H9 (cell line): Measurements from ENCODE around the gene RHBDF1. TPM values are rescaled to one million over a fixed set of nuclear protein-coding genes. Genes with fewer than 3 reads are reported as not detected.

Source experiments
- DNase-seq: peaks from one replicate; pipeline ENCODE4 v3.0.0-alpha.2; 2017
- H2AFZ ChIP-seq: one replicate; pipeline ENCODE4 v1.6.1; 2013; ENCODE audit warnings: mild to moderate bottlenecking, low read length, control low read depth, moderate library complexity
- H2AK5ac ChIP-seq: 2 replicates; pipeline ENCODE4 v1.6.1; 2013; ENCODE audit warnings: low read length, control low read depth, mixed read lengths; ENCODE audit not compliant: insufficient read length
- H2BK120ac ChIP-seq: one replicate; pipeline ENCODE4 v1.6.1; 2013; ENCODE audit warnings: low read depth, mild to moderate bottlenecking, low read length, control low read depth, inconsistent platforms; ENCODE audit not compliant: poor library complexity, severe bottlenecking
- H2BK12ac ChIP-seq: 2 replicates; pipeline ENCODE4 v1.6.1; 2013; ENCODE audit warnings: low read length, control low read depth, mixed read lengths, low read depth; ENCODE audit not compliant: insufficient read length
- H2BK15ac ChIP-seq: 2 replicates; pipeline ENCODE4 v1.6.1; 2013; ENCODE audit warnings: low read depth, low read length, control low read depth
- H2BK20ac ChIP-seq: one replicate; pipeline ENCODE4 v1.6.1; 2013; ENCODE audit warnings: low read depth, mild to moderate bottlenecking, low read length, control low read depth, inconsistent platforms; ENCODE audit not compliant: poor library complexity, severe bottlenecking
- H2BK5ac ChIP-seq: 2 replicates; pipeline ENCODE4 v1.6.1; 2013; ENCODE audit warnings: low read length, control low read depth, mixed read lengths; ENCODE audit not compliant: insufficient read length
- H3K14ac ChIP-seq: 2 replicates; pipeline ENCODE4 v1.6.1; 2013; ENCODE audit warnings: low read length, control low read depth; ENCODE audit not compliant: insufficient read depth
- H3K18ac ChIP-seq: 2 replicates; pipeline ENCODE4 v1.6.1; 2013; ENCODE audit warnings: low read depth, mild to moderate bottlenecking, mixed read lengths, low read length, control low read depth; ENCODE audit not compliant: insufficient read length
- H3K23ac ChIP-seq: 2 replicates; pipeline ENCODE4 v1.6.1; 2013; ENCODE audit warnings: low read length, control low read depth, mixed read lengths, low read depth; ENCODE audit not compliant: insufficient read length
- H3K23me2 ChIP-seq: 2 replicates; pipeline ENCODE4 v1.6.1; 2013; ENCODE audit warnings: low read depth, mild to moderate bottlenecking, mixed read lengths, low read length, control low read depth; ENCODE audit not compliant: insufficient read length, poor library complexity, severe bottlenecking
- H3K27ac ChIP-seq: 2 replicates; pipeline ENCODE4 v1.5.1; 2013; ENCODE audit warnings: low read length, control low read depth, mixed read lengths, low read depth; ENCODE audit not compliant: insufficient read length
- H3K27me3 ChIP-seq: 2 replicates; pipeline ENCODE4 v1.6.1; 2013; ENCODE audit warnings: low read length, control low read depth, inconsistent platforms; ENCODE audit not compliant: insufficient read depth
- H3K4ac ChIP-seq: 2 replicates; pipeline ENCODE4 v1.6.1; 2013; ENCODE audit warnings: low read depth, mild to moderate bottlenecking, control low read depth, inconsistent platforms, low read length, moderate library complexity
- H3K4me1 ChIP-seq: 2 replicates; pipeline ENCODE4 v1.6.1; 2013; ENCODE audit warnings: low read length, control low read depth, inconsistent platforms; ENCODE audit not compliant: insufficient read depth
- H3K4me2 ChIP-seq: 2 replicates; pipeline ENCODE4 v1.6.1; 2013; ENCODE audit warnings: low read length, control low read depth, mixed read lengths; ENCODE audit not compliant: insufficient read length, insufficient read depth
- H3K56ac ChIP-seq: 2 replicates; pipeline ENCODE4 v1.6.1; 2013; ENCODE audit warnings: low read depth, mild to moderate bottlenecking, mixed read lengths, low read length, control low read depth; ENCODE audit not compliant: insufficient read length
- H3K79me1 ChIP-seq: 2 replicates; pipeline ENCODE4 v1.6.1; 2013; ENCODE audit warnings: low read depth, mild to moderate bottlenecking, moderate library complexity, low read length, control low read depth, inconsistent platforms; ENCODE audit not compliant: insufficient read depth, poor library complexity, severe bottlenecking
- H3K79me2 ChIP-seq: 2 replicates; pipeline ENCODE4 v1.6.1; 2013; ENCODE audit warnings: low read length, control low read depth, inconsistent platforms; ENCODE audit not compliant: insufficient read depth
- H3K9ac ChIP-seq: 2 replicates; pipeline ENCODE4 v1.6.1; 2013; ENCODE audit warnings: low read length, control low read depth, mixed read lengths; ENCODE audit not compliant: insufficient read length; ENCODE audit errors: extremely low read depth
- H3K9me3 ChIP-seq: one replicate; pipeline ENCODE4 v1.6.1; 2013; ENCODE audit warnings: low read depth, low read length, inconsistent platforms; ENCODE audit not compliant: control insufficient read depth
- H3T11ph ChIP-seq: one replicate; pipeline ENCODE4 v1.6.1; 2013; ENCODE audit warnings: mild to moderate bottlenecking, low read length, control low read depth, inconsistent platforms
- H4K20me1 ChIP-seq: one replicate; pipeline ENCODE4 v1.6.1; 2013; ENCODE audit not compliant: control insufficient read depth, insufficient read length, insufficient read depth
- H4K5ac ChIP-seq: 2 replicates; pipeline ENCODE4 v1.6.1; 2013; ENCODE audit warnings: low read depth, mild to moderate bottlenecking, mixed read lengths, low read length, control low read depth; ENCODE audit not compliant: insufficient read length
- H4K8ac ChIP-seq: replicated peaks from 2 replicates; pipeline ENCODE4 v1.6.1; 2013; ENCODE audit warnings: low read length, control low read depth, mixed read lengths, low read depth; ENCODE audit not compliant: insufficient read length
- H4K91ac ChIP-seq: 2 replicates; pipeline ENCODE4 v1.6.1; 2013; ENCODE audit warnings: low read depth, mild to moderate bottlenecking, moderate library complexity, mixed read lengths, low read length, control low read depth; ENCODE audit not compliant: insufficient read length
- H3K27ac Mint-ChIP-seq, 3 experiments: 2 replicates in 2 of 3; 3 replicates in 1 of 3; pipeline ENCODE4 v1.8.0; 2020 to 2021; ENCODE audit warnings: mixed read lengths in 3 of 3, mild to moderate bottlenecking in 1 of 3, moderate library complexity in 1 of 3
- H3K27me3 Mint-ChIP-seq: 2 replicates; pipeline ENCODE4 v1.8.0; 2021; ENCODE audit warnings: low read depth, mild to moderate bottlenecking, moderate library complexity, mixed read lengths
- H3K36me3 Mint-ChIP-seq, 3 experiments: 2 replicates in 2 of 3; 3 replicates in 1 of 3; pipeline ENCODE4 v1.8.0; 2020 to 2021; ENCODE audit warnings: low read depth in 3 of 3, mixed read lengths in 3 of 3; ENCODE audit not compliant: insufficient read depth in 1 of 3
- H3K4me1 Mint-ChIP-seq, 2 experiments: 2 replicates each; pipeline ENCODE4 v1.8.0; 2020; ENCODE audit warnings: mixed read lengths in 2 of 2
- H3K4me3 Mint-ChIP-seq, 2 experiments: 2 replicates in 1 of 2; 3 replicates in 1 of 2; pipeline ENCODE4 v1.8.0; 2020 to 2021; ENCODE audit warnings: mild to moderate bottlenecking in 2 of 2, mixed read lengths in 2 of 2, moderate library complexity in 1 of 2
- H3K9me3 Mint-ChIP-seq, 2 experiments: 2 replicates in 1 of 2; 3 replicates in 1 of 2; pipeline ENCODE4 v1.8.0; 2020; ENCODE audit warnings: mild to moderate bottlenecking in 2 of 2, mixed read lengths in 2 of 2, moderate library complexity in 1 of 2
- WGBS: extraction: QIAGEN DNeasy Blood & Tissue Kit; methylation state at CpG from one replicate; pipeline ENCODE4 v1.1.7; 2013; ENCODE audit warnings: missing lambda C conversion rate, low lambda C conversion rate, mixed read lengths; ENCODE audit not compliant: insufficient read length; ENCODE audit errors: extremely low coverage; 5-methylcytosine and 5-hydroxymethylcytosine counted together
- total RNA-seq: library from RNA; stranded (reverse); gene quantifications from 2 replicates; pipeline ENCODE4 v1.2.1, GENCODE V29; 2021
- TF ChIP-seq, protein P1 (sequence below): fragments of 200-600 bp; sonication (generic); conservative IDR thresholded peaks from 3 replicates; pipeline ENCODE4 v1.8.0; 2021; ENCODE audit warnings: antibody characterized with exemption, mild to moderate bottlenecking

Gene RHBDF1
- total RNA-seq, 1 experiment from 2014 or later, result 34.6 TPM

DNA sequence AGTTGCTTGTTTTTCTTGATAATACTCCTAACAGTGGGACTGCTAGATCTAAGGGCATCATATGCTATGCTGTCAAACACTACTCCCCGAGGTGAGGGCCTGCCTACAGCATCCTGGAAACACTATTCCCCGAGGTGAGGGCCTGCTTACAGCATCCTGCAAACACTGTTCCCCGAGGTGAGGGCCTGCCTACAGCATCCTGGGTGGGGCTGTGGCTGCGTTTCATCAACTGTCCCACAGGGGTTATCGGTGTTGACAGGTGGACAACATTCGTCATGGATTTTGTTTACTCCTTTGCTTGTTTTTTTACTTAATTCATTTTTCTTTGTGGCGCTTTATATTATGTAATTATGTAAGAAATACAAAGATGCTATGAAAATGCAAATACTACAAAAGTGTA is 43.6 kb upstream of the RHBDF1 start:
- Mint-ChIP-seq H3K36me3 (peaks cover 3 to 43% (median 25%) of the 10 kb centered on the region in 3 experiments; a peak in 6 of 7 replicates), H3K27ac (no peak overlapping the region), H3K4me3 (no peak overlapping the region), H3K27me3 (no peaks in the 10 kb centered on the region), H3K9me3 (no peaks in the 10 kb centered on the region), H3K4me1 (peaks cover 6 to 10% of the 10 kb centered on the region in 2 experiments)
- peaks cover 2% of the 10 kb centered on the region; the same call in 1 of the 2 replicates for H3K4me1 ChIP-seq
- H3K18ac ChIP-seq, result no peak overlapping the region
- H3K4ac ChIP-seq, result no peak overlapping the region
- no peak overlapping the region for H3K14ac ChIP-seq
- no CpG with 5 or more reads among the region's 7 CpGs for WGBS
- no peaks in the 10 kb centered on the region for H3K79me2 ChIP-seq
- H3T11ph ChIP-seq, result no peak overlapping the region
- TF ChIP-seq, protein P1, sequence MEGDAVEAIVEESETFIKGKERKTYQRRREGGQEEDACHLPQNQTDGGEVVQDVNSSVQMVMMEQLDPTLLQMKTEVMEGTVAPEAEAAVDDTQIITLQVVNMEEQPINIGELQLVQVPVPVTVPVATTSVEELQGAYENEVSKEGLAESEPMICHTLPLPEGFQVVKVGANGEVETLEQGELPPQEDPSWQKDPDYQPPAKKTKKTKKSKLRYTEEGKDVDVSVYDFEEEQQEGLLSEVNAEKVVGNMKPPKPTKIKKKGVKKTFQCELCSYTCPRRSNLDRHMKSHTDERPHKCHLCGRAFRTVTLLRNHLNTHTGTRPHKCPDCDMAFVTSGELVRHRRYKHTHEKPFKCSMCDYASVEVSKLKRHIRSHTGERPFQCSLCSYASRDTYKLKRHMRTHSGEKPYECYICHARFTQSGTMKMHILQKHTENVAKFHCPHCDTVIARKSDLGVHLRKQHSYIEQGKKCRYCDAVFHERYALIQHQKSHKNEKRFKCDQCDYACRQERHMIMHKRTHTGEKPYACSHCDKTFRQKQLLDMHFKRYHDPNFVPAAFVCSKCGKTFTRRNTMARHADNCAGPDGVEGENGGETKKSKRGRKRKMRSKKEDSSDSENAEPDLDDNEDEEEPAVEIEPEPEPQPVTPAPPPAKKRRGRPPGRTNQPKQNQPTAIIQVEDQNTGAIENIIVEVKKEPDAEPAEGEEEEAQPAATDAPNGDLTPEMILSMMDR, result no peak
- no peak overlapping the region for H3K23ac ChIP-seq
- H2BK120ac ChIP-seq, result no peak overlapping the region
- no peaks in the 10 kb centered on the region for H3K79me1 ChIP-seq
- no peak overlapping the region for H2BK20ac ChIP-seq
- H4K20me1 ChIP-seq, result no peaks in the 10 kb centered on the region
- H2BK15ac ChIP-seq, result no peak overlapping the region
- H4K5ac ChIP-seq, result no peak overlapping the region
- H3K23me2 ChIP-seq, result no peaks in the 10 kb centered on the region
- no peak overlapping the region for H2AFZ ChIP-seq
- H4K91ac ChIP-seq, result no peak overlapping the region
- no peak overlapping the region for H3K27ac ChIP-seq
- no peak overlapping the region for H4K8ac ChIP-seq
- DNase-seq, result no peak
- H3K27me3 ChIP-seq, result no peaks in the 10 kb centered on the region
- no peak overlapping the region for H3K4me2 ChIP-seq
- H3K9ac ChIP-seq, result no peak overlapping the region
- H3K9me3 ChIP-seq, result no peaks in the 10 kb centered on the region
- no peak overlapping the region for H2BK5ac ChIP-seq
- H2BK12ac ChIP-seq, result no peak overlapping the region
- no peak overlapping the region for H3K56ac ChIP-seq
- no peak overlapping the region for H2AK5ac ChIP-seq
